Activated T-cell treated with anti-CD3 and anti-CD28 coated beads, Interleukin-2, amount 50 U/mL, for 1 hour (primary cell): ENCODE results near the gene SGCA.

Experiments used
- DNase-seq: peaks from one replicate; pipeline ENCODE4 v3.0.0-alpha.2; 2020

Gene SGCA

GRCh38 chr17:50165867-50166517 is at the start of gene SGCA:
SGCA (plus strand) TSS chr17:50166005; CDS start chr17:50166041, 36 bp downstream.
- no peak for DNase-seq

DNA sequence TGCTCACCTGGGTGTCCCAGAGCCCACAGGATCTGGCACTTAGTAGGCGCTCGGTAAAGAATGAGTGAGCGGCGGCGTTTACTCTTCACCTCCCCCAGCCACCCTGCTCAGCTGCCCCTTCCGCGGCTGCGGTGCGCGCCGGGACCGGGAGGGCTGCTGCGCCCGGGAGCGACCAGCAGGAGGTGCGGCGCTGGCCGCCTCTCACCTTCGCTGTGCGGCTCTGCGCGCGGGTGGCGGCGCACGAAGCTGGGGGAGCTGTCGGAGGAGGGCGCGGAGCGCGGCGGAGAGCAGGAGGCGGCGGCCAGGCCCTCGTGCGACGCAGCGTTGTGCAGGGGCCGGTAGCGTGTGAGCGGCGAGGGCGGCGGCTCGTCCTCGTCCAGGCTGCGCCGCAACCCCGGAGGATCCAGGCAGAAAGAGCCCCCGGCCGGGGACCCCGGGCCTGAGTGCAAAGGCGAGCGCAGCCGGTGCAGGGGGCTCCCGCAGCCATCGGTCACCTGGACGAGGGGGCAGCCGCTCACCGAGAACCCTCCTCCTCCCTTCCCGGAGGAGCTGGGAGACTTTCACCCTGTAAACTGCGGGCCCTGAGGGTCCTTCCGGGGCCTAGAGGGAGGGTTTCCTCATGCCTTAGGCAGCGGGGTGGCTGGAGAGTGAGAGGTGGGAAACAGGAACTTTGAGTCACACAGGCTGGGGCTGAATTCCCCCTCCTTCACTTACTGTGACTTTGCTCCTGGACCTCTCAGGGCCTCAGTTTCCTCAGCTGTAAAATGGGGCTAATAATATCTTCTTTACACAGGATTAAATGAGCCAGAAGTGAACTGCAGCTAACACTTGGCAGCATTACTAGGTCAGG is 48.4 kb upstream of the SGCA start:
- DNase-seq, result peak; percentile 76

GRCh38 chr17:50118076-50118827 is 47.6 kb upstream of the SGCA start:
- no peak for DNase-seq

DNA sequence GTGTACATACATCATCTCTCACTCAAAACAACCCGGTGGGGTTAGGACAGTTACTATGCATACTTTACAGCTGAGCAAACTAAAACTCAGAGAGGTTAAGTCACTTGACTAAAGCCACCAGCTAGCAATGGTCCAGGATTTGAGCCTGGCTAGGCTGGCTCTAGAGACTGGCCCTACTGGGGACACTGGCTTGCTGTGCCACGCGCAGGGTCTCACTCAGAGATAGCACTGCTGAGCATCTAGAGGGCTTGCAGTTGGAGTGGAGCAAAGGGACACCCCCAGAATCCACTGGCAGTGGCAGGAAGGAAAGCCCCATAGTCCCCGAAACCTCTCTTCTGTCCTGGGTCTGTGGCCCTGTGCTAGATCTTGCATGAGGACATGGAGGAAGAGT is 47.0 kb upstream of the SGCA start:
- no peak for DNase-seq

DNA sequence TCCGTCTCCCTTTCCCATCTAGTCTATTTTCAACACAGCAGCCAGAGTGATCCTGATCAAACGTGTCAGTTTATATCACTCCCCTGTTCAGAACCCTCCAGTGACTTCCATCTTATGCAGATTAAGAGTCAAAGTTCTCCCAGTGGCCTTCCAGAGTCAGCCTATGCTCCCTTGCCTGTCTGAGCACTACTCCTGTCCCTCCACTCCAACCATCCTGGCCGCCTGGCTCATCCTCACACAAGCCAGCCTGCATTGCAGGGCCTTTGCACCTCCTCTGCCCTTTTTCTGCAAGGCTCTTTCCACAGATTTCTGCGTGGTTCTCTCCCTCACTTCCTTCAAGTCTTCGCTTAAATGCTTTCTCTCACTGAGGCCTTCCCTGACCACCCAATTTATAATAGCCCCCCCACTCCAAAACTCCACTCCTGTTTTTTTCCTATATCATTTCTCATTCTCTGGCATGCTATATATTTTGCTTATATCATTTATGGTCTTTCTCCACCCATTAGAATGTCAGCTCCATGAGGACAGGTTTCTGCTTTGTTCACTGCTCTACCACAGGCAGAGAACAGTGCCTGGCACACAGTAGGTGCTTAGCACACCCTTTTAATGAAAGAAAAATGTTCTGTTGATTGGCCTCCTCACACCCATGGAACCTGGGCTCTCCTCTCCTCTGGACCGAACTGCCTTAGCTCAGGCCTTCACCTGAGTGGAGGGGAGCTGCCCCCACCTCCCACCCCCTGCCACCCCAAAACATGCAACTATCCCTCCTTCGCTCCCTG is 45.1 kb upstream of the SGCA start:
- no peak for DNase-seq

GRCh38 chr17:50122945-50123344 is 42.9 kb upstream of the SGCA start:
- no peak for DNase-seq

GRCh38 chr17:50123649-50124349 is 42.0 kb upstream of the SGCA start:
- no peak for DNase-seq

DNA sequence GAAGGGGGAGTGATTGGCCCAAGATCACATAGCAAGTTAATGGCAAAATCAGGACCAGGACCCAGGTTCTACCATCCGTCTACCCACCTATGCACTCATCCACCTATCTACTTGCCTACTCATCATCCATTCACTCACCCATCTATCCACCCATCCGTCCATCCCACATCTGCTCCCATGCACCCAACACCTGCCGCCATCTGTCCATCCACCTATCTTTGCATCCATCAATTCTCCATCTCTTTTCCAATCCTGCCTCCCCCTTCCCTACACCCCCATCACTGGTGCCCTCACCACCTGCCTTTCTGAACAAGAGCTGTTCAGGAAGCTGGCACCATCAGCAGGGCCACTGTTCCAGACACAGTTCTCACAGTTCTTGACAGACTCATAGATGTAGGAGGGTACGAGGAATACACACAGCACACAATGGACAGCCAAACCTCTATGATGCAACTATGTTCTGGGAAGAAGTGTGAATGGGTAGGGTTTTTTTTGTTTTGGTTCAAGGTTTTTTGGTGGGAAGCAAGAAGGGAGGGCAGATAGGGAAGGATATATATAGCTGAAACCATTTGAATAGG is 40.3 kb upstream of the SGCA start:
- no peak for DNase-seq

DNA sequence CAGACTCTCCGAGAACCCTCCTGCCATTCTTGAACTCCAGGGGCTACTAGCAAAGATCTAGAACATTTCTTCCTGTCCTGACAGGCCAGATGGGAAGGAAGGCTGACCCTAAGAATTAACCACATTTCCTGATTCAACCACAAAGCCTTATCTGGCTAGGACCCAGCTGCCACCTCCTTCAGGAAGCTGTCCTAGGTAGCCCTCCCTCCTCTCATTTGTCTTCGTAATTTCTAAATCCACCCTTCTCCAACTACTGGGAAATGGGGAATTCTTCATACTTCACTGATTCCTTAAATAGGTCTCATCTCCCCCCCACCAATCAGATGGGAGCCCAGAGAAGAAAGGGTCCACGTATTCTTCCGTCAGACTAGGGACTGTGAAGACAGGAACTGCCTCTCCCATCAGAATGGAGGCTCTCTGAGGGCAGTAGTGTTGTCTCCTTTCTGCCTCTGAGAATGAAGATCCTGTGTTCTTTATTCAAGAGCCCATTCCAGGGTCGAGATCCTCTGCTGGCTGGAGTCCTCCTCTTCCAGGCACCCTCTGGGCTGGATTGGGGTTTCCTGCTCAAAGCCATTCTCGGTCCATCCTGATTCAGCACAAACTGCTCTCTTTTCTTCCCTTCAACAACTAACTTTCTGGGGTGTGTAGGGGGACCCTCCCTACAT is 38.0 kb upstream of the SGCA start:
- DNase-seq, result no peak

DNA sequence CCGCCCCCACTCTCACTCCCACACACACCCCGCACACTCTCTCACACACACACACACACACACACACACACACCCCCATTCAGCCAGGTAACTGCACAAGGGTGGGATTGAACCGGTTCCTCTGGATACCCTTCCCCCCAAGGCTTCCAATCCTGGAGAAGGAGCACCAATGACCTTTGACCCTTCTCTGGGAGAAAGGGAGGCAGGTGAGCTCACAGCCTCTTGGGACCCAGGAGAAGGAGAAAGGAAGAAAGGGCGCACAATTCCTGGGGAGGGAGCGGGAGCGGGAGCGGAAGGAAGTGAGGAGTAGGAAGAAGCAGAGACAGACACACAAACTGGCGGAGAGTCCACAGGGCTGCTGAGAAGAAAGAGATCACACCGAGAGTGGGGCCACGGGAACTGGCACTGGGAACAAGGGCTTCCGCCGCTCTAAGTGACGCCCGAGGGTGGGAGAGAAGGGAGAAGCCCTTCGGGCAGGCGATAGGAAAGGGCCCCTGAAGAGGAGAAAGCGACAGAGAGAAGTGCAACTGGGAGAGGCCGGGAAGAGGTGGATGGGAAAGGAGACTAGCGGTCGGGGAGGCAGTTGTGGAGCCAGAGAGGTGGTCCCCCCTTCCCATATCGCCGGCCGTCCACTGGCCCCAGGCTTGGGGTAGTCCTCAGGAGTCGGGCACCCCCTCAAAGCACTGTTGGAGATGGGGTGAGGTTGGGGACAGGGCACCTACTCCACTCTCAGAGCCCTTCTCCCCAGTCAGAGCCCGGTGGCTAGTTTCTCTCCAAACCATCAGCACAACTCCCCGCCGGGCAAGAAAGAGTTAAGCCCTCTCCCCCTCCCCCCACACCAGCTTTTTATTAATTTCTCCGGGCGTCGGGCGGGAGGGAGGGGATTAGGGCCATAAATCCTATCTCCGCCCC is 37.1 kb upstream of the SGCA start:
- no peak for DNase-seq

DNA sequence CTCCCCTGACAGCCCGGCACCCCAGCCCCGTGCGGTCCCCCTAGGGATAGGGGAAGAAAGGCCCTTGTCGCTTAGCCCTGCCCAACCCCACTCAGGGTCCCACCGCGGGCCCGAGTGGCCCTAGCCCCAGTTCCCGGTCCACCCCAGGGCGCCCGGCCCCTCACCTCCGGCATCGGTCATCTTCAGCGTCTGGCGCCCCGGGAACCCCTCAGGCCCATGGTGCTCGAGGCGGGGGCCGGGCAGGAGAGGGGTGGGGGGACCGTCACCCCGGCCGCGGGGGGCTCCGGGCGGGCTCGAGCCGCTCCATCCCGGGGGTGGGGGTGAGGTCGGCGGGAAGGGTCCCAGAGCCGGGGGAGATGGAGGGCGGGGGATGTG is 36.5 kb upstream of the SGCA start:
- DNase-seq, result no peak

GRCh38 chr17:50129728-50130558 is 35.9 kb upstream of the SGCA start, which contains the start of gene SAMD14:
SAMD14 (minus strand) TSS chr17:50130160; CDS start chr17:50124959, 5,201 bp downstream.
- peak; percentile 68 for DNase-seq

GRCh38 chr17:50130559-50131305 is 35.1 kb upstream of the SGCA start:
- peak; percentile 32 for DNase-seq

DNA sequence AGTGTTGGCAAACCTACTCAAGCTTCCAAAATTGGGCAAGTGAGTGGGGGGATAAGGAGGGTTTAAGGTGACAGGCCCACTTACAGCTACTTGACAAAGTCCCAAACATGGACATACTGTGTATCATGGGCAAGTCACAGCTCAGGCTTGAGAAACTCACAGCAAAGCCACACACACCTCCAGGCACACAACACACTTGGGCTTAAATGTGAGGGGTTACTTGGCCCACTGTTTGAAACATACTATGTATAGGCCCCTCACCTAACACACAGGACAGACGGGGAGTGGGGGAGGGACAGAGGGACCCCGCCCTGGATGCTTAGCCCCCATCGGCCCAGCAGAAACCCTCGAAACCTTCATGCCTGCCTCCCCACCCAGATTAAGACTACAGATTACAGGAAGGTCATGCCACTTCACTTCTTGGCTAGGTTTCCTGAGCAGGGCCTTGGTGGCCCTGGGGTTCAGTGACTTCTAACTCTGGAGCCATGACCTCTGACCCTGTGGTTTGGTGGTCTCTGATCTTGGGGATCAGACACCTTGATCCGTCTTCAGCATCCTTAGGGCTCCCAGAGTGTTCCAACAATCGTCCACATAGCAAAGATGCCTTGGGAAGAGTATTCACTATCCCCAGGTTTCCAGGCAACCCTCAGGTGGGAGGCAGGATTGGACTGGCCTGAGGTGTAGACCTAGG is 33.6 kb upstream of the SGCA start:
- DNase-seq, result no peak

DNA sequence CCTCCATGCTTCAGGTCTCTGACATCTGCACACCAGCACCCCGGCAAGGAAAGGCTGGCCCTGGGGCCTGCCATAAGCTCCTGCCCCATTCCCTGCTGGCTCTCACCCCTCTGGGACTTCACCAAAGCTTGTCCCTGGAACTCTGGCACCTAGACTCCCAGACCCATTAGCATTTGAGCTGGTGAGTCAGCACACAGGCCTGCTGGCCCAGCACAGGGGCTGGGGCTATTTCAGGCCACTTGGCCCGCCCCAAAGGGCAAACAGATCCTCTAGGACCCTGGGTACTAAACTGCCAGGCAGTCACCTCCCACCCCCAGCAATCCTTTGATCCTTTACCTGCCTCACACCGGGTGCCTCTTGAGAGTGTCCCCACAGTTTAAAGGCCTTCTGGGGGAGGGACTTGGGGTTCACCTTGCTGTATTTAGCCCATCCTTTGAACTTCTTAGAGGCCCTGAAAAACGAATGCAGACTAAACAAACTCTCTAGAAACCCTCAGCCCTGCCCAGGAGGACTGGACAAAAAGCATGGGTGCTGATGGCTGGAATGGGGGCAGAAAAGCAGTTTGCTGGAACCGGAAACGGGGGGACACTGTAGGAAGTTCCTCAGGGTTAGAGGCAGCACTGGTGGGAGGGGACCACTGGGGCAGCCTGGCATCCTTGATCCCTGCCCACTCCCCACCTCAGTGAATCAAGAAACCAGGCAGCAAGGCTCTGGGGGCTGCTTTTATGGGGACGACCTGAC is 32.6 kb upstream of the SGCA start:
- no peak for DNase-seq

DNA sequence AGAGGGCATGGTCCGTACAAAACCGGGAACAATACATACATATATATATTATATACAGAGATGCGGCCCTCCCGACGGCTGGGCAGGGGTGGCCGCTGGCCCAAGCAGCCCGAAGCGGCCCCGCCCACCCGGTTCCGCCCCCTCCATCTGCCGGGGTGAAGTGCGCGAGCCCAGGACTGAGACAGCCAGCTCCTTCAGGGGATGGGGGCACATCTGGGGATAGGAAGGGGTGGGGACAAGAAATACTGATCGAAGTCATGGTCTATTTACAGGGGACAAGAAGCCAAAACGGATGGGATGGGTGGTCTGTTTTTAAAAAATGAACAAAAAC is 32.1 kb upstream of the SGCA start:
- DNase-seq, result no peak
